CD4-positive, alpha-beta T cell treated with Interferon gamma for 1 hour (primary cell): ENCODE data around the gene UBE2G1.
"Not testable (repeated sequence)": the region's sequence is repeated elsewhere in the genome, so short reads cannot be mapped to it uniquely, and the experiment has no call there.

Experiments used
- DNase-seq: peaks from one replicate; pipeline ENCODE4 v3.0.0-alpha.2; 2020

The UBE2G1 gene

GRCh38 chr17:4375039-4375748 lies 8.7 kb upstream of the UBE2G1 start:
- DNase-seq, result peak; percentile 31

GRCh38 chr17:4369557-4370230 lies 3.2 kb upstream of the UBE2G1 start:
- no peak for DNase-seq

- DNase-seq, result no peak
Measured at GRCh38 chr17:4368341-4368740, 1.9 kb upstream of the UBE2G1 start.

- DNase-seq, result not testable (repeated sequence)
Measured at GRCh38 chr17:4367177-4367576, 702 bp upstream of the UBE2G1 start.

DNA sequence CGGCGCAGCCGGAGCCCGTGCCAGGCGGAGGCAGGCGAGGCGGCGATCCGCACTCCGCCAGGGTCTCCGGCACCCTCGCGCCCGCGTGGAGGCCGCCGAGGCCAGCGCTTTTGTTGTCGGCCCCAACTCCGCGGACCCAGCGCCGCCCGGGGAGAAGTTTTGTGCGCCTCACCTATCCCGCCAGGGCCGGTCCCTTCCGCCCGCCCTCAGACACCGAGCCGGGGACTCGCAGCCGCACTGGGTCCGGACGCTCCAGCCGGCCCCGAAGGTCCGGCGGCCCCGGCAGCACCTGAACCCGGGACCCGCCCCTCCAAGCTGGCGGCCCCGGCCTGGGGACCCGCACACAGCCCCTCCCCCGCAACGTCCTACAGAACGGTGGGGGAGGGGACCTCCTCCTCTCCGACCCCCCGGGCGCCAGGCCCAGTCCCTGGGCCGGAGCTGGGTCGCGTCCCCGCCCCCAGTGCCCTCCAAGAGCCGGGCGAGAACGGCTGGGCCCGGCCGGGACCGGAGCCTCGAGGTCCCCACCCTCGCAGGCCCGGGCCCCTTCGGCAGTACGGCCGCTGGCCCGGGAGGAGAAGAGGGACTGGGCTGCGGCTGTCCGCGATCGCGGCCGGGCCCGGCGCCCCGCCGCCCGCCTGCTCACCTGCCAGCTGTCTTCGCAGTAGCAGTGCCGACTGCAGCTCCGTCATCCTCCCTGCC lies 698 bp downstream of the UBE2G1 start:
- peak; percentile 9 for DNase-seq

DNA sequence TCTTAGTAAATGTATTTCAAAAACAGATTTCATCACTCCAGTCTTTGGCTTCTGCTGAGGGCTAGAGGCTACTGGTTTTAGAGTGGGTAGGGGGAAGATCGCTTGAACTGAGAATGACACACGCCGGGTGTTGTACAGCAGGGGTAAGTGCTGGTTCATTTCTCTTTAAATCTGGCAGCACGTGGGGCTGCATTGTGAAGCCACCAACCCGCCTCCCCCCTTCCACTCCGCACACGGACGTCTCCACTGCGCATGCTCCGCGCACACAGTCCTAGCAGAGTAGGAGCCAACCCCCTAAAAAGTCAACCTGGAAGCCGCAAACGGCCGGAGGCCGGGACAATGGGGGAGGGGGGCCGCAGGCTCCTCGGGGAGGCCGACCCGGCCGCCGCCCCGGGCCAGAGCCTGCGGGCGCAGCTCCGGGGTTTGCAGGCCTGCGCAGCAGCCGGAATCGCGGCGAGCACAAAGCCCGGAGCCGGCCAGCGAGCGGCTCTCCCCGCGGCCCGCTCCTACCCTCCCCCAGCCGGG lies 1.3 kb downstream of the UBE2G1 start:
- DNase-seq, result peak; percentile 92

DNA sequence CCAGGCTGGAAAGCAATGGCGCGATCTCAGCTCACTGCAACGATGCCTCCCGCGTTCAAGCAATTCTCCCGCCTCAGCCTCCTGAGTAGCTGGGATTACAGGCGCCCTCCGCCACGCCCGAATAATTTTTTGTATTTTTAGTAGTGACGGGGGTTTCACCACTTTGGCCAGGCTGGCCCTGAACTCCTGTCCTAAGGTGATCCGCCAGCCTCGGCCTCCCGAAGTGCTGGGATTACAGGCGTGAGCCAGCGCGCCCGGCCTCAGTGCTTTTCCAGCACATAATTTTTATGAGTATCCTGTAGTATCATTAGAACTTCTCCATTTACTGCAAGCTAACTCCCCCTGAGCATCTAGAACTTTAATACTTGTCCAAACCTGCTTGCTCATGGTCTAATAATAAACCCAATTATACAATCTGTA lies 1.8 kb downstream of the UBE2G1 start:
- no peak for DNase-seq

- DNase-seq, result no peak
Measured at GRCh38 chr17:4362141-4362540, 4.3 kb downstream of the UBE2G1 start.

DNA sequence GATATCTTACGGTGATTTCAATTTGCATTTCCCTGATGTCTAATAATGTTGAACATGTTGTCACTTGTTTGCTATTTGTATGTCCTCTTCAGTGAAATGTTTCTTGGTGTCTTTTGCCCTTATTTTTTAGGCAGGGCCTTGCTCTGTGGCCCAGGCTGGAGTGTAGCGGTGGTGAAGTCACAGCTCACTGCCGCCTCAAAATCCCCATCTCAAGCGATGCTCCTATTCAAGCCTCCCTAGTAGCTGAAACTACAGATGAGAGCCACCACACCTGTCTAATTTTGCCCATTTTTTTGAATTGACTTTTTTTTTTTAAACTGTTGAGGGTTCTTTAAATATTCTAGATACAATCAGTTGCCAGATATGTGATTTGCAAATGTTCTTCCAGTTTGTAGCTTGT lies 8.3 kb downstream of the UBE2G1 start:
- DNase-seq, result no peak

- DNase-seq, result no peak
Measured at GRCh38 chr17:4357671-4358070, 8.8 kb downstream of the UBE2G1 start.

DNA sequence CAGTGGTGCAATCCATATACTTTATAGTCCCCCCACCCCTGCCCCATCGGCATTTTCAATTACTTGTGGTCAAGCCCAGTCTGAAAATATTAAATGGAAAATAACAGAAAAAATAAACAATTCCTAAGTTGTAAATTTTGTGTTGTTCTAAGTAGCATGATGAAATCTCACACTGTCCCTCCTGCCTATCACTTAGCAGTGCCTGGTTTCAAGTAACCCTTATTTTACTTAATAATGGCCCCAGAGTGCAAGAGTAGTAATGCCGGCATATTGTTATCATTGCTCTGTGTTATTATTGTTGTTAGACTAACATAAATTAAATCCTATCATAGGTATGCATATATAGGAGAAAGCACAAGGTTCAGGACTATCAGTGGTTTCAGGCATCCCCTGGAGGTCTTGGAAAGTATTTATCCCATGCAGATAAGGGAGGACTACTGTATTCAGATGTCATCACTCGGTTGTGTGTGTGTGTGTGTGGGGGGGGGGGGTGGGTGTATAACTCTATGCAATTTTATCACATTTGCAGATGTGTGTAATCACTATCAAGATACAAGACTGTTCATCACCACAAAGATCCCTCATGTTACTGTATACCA lies 9.3 kb downstream of the UBE2G1 start:
- DNase-seq, result no peak

DNA sequence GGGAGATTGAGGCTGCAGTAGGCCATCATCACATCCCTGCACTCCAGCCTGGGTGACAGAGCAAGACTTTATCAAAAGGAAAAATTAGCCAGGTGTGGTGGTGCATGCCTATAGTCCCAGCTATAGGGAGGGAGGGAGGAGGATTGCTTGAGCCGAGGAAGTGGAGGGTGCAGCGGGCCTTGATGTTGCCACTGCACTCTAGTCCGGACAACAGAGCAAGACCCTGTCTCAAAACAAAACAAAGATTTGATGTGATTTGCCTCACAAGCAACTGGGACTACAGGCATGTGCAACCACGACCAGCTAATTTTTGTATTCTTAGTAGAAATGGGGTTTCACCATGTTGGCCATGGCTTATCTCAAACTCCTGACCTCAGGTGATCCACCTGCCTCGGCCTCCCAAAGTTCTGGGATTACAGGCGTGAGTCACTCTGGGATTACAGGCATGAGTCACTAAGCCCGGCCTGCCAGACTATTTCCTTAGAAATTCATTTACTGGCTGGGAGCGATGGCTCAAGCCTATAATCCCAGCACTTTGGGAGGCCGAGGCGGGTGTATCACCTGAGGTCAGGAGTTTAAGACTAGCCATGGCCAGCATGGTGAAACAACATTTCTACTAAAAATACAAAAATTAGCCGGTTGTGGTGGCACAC lies 11.5 kb downstream of the UBE2G1 start:
- DNase-seq, result no peak

DNA sequence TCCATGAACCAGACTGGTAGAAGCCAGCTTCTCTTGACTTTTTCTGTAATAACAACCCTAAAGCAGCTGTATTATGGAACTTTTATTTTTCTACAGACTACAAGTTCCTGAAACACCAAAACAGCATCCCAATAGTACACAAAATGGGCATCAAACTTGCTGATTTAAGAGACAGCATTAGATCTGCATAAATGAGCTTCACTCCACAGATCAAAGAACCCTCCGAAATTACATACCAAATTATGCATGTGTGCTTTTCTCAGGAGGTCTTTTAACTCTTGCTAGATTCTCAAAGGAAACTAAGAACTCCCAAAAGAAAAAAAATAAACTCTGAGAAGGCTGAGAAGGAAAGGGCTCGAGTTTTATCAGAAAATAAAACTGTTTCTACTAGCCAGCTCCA lies 12.3 kb downstream of the UBE2G1 start:
- DNase-seq, result no peak

- not testable (repeated sequence) for DNase-seq
Measured at GRCh38 chr17:4350214-4350613, 16.3 kb downstream of the UBE2G1 start.

GRCh38 chr17:4345581-4346252 lies 20.8 kb downstream of the UBE2G1 start:
- DNase-seq, result no peak

- DNase-seq, result no peak
Measured at GRCh38 chr17:4344926-4345325, 21.5 kb downstream of the UBE2G1 start.

DNA sequence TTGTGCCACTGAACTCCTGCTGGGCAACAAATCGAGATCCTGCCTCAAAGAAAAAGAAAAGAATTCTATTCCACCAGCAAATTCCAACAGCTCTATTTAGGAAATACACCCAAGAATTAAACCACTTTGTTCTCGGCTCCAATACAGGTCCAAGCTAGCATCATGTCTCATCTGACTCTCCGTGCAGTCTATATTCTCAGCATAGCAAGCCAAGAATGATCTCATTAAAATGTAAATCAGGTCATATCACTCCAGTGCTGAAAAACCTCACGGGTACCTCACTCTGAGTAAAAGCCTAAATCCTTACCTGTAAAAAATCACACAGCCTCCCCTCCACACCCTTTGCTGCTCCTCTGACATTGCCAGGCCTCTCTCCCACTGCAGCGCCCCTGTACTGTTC lies 23.9 kb downstream of the UBE2G1 start:
- no peak for DNase-seq

DNA sequence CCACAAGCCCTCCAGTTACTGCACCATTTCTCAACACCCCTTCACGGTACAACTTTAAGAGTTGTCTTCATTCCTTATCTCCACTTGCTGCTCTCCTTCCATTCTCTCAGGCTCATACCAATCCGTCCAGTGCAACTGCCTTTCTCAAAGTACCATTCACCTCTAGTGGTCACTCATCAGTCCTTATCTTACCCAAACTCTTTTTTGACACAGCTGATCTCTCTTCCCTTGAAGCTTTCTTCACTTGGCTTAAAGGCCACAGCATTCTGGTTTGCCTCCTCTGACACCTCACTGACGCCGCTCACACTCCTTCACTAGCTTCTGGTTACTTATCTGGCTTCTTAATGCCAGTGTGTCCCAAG lies 24.9 kb downstream of the UBE2G1 start:
- no peak for DNase-seq

DNA sequence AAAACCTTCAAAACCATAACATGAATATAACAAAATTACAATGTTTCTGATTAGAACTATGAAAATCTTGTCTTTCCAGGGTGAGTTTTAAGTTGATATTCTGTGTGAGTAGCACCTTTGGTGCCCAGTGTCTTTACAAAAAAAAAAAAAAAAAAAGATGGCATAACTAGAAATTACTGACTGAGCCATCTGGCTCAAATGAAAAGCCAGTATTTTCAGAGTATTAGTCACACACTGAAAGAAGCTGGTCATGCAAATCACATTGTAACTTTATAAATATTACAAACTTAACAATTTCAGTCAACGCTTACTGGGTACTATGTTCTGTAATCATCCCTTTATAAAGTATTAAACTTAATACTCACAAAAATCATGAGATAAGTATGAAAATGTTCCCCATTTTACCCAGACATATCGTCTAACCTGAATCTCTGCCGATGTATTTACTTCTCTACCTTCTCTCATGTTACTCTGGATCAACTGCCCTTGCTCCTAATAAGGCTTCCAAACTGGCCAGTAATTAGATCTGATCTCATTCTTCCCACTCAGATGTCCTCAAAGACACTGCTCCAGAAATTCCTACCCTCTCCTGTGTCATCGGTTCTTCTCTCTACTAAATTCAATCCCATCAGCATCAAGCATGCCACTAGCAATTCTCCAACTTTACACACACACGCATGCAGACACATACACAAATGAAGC lies 25.4 kb downstream of the UBE2G1 start:
- DNase-seq, result no peak

- no peak for DNase-seq
Measured at GRCh38 chr17:4334776-4335584, 31.5 kb downstream of the UBE2G1 start.

DNA sequence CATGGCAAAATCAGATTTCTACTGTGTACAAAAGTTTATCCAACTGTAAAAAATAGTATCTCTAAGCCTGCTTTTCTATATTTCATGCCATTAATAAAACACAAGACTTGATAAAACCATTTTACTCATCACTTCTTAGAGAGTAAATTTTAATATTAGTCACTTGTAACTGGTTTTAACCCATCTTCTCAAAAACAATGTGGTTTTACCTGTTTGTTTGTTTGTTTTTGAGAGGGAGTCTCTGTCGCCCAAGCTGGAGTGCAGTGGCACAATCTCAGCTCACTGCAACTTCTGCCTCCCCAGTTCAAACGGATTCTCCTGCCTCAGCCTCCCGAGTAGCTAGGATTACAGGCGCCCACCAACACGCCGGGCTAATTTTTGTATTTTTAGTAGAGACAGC lies 32.1 kb downstream of the UBE2G1 start:
- no peak for DNase-seq
